Measurements from ENCODE around the gene PRR11.
"Not testable (repeated sequence)": the region's sequence is repeated elsewhere in the genome, so short reads cannot be mapped to it uniquely, and the experiment has no call there.

Gene PRR11

DNA sequence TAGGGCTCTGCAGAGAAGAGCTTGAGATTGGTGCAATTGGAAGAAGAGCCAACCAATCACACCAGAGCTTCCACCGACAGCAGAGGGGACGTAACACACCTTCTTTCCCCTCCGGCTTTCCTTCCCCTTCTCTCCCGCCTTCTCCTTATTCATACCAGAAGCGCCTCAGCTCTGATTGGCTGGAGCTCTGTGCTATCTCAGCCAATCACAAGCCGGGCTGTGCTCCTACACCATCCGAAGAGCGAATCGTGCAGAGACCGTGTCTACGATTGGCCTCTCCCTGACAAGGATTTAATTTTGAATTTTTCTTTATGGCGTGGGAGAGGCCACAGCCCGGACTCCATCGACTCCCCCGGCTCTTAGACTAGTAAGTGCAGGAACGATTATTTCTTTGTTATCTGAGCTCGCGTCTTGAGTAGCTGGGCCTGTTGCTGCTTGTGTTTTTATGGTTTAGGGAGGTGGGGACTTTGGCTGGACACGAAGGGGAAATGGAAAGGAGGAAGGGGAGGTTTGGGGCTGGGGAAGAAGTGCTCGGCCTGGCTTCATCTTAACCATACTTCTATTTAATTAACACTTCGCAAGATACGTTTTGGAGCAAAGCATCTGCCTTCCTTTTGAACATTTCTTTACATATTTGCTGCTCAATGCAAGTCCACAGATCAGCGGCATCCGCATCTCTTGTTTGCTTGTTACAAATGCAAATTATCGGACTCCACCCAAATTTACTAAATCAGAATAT lies at the start of gene PRR11:
TSS of gene PRR11 (plus strand) at position 308 of the 739 bp plus-strand sequence. CDS start 14,007 bp downstream, outside the sequence.
- DNase-seq (ENCODE audit: low spot score) (no peak), FAIRE-seq (peak; percentile 97)

DNA sequence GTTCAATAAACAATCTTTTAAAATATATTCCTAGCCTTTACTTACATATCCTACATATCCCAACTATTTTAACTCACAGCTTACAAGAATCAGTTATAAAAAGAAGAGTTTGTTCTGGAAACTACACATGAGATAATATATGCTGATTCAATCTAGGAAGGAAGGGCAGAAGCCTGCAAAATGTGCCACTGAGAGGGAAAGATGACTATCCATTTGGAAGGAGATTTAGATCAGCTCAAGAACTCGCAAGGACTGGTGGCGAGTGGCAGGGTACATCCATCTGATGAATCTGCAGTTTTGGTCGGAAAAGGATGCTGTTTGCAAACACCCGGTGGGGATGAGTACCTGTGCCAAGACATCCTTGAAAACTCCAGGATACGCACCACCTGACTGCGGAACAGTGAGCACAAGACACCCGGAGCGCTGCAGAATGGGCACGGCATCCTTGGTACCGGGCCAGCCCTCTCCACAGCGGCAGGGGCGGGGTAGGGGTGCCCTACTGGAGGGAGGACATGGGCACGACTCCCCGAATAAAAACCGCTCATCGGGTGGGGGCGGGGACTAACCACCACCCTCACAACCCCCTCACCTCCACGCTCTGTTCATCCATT lies 49.6 kb upstream of the PRR11 start:
- FAIRE-seq: no peak

DNA sequence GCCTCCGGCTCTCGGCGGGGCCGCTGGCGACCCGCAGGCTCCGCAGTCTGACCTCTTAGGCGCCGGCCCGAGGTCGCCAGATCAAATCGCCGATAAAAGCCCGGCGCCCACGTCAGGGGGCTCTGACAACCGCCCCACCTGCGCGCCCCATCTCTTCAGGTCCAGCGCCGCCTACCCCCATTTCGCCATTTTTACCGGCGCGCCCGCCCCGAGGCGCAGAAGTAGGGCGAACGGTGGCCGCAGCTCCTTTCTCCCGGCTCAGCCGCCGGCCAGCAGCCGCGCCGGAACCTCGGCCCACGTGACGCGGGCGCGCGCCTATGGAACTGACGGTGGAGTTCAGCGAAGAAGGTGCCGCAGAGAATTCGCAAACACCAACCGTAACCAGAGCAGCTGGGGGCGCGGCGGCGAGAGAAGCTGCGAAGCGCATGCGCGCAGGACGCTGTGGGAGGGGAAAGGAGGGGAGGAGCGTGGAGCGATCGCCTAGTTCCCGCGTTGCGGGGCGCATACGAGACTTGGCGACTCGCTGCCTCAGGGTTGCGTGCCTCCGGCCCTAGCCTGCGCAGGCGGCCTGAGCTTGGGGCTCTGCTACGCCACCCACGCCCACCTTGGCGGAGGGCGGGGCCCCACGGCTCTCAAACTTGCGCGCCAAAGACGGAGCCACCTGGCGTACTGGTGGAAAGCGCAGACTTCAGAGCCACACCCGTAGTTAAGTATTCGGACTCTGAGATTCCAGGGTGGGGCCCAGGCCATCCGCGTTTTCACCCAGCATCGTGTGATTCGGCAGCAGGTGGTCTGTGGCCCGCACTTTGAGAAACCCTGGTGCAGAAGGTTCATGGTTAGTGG lies 48.9 kb upstream of the PRR11 start, which contains the start of gene TRIM37:
TSS of gene TRIM37 (minus strand) at position 418 of the 843 bp plus-strand sequence. CDS start 419 bp downstream, outside the sequence.
- FAIRE-seq (peak; percentile 67), DNase-seq (ENCODE audit: low spot score) (peak; percentile 96)

More for the DNA sequence above, 49.6 kb upstream of the PRR11 start:
- peak; percentile 27 for DNase-seq (ENCODE audit: low spot score)

DNA sequence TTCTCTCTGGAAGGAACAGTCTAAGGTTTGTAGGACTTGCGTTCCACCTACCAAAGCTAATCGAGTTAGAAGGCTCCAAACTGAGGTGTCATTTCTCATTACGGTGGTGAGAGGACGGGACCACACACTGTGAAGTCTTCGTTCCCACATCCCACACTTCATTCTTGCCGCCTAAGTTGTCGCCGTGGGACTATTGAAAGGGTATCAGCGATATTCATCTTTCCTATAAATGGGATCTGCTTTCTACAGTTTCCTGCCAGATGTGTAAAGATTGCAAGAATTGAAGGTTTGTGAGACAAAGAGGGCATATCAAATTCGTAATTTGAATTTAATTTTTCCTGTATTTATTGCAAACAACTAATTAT lies 48.3 kb upstream of the PRR11 start:
- FAIRE-seq: no peak
- DNase-seq (ENCODE audit: low spot score): no peak

DNA sequence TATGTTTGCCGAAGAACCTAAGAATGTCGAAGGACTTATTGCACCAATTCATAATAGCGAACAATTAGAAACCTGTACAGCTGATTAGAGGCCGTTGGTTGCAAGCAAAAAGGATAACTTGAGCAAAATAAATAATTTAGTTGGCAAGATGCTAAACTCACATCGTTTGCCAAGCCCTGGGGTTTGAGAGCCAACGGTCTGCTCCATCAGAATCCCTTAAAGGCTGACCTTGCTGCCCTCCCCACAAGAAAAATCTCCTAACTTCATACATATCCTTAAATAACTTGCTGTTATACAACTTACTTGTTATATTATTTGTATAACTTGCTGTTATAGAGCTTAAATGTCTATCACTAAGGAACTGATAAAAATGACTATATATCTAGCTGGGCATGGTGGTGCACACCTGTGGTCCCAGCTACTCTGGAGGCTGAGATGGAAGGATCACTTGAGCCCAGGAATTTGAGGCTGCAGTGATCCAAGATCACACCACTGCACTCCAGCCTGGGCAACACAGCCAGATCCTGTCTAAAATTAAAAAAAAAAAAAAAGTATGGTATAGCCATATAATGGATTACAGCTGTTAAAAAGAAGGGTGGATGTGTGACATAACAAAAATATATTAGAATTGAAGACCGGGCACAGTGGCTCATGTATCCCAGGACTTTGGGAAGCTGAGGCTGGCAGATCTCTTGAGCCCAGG lies 47.0 kb upstream of the PRR11 start:
- DNase-seq (ENCODE audit: low spot score): no peak

DNA sequence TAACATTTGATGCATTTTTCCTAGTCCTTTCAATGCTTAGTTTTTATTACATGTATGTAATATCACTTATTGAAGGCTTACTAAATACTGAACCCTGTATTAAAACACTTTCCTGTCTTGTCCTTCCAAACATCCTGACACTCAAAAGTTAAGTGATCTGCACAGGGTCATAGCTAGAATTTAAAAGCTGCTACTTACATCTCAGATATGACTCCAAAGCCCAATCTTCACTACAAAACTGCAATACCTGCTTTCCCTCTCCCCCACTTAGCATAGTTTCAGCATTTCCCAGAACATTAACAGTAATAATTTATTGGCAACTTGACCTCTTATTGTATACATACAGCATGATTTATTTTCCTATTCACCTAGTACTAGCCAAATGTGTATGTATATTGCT lies 44.6 kb upstream of the PRR11 start:
- DNase-seq (ENCODE audit: low spot score) (no peak), FAIRE-seq (no peak)

More for the DNA sequence above, 47.0 kb upstream of the PRR11 start:
- FAIRE-seq: no peak

DNA sequence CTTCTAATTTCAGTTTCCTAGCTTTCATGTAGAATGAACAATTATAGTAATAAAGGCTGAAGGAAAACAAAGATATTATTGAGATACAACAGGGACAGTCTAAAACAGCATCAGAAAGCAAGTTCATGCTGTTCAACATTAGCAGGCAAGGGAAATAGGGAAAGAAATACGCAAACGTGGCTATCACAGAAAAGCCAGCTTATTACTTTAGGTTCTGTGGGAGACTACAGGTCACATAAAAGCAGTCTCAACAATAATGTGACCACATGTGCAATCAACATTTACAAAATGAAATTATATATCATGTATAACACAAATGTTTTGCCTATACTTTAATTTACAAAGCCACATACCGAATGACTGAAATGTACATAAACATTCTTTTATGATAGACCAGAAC lies 44.0 kb upstream of the PRR11 start:
- FAIRE-seq (no peak), DNase-seq (ENCODE audit: low spot score) (no peak)

DNA sequence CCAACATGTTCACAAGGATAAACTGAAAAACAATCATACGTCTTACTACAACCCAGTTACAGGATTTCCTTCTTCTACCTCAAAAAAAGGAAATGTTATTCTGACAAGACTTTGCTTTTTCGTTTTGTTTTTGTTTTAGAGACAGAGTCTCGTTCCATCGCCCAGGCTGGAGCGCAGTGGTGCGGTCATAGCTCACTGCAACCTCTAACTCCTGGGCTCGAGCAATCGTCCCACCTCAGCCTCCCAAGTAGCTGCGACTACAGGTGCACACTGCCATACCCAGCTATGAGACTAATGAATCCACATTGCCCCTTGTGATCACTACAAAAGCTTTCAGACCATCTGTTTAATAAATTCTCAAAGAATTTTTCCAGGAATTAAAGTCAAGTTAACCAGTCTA lies 40.1 kb upstream of the PRR11 start:
- no peak for DNase-seq (ENCODE audit: low spot score)
- FAIRE-seq: no peak

DNA sequence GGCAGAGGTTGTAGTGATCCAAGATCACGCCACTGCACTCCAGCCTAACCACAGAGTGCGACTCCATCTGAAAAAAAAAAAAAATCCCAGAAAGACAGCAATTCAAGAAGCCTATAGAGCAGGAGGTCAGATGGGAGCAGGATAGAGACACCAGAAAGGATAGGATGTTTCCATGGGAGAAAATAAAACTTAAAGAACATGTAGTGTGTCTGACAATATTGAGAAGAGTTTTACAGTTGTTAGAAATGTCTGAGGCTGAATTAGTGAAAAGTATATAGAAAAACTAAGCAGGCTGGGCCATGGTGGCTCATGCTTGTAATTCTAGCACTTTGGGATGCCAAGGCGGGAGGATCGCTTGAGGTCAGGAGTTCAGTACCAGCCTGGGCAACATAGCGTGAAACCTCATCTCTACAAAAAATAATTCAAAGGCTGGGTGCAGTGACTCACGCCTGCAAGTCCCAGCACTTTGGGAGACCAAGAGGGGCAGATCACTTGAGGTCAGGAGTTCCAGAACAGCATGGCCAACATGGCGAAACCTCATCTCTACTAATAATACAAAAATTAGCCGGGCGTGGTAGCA lies 33.6 kb upstream of the PRR11 start:
- FAIRE-seq (peak; percentile 97), DNase-seq (ENCODE audit: low spot score) (peak; percentile 94)

DNA sequence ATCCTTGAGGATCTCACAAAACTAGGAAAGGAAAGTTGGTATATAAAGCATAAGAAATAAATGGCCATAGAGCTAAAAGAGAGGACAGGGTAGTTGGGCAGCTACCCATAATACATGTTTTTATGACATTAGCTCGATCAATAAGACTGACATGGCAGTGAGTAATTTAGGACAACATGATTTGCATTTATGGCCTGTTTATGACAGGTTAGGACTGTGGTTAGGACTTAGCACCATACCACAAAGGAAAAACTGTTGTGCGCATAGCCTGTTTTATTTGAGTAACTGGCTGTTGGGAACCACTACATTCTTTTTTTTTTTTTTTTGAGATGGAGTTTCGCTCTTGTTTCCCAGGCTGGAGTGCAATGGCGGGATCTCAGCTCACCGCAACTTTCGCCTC lies 30.9 kb upstream of the PRR11 start:
- FAIRE-seq (no peak), DNase-seq (ENCODE audit: low spot score) (no peak)

DNA sequence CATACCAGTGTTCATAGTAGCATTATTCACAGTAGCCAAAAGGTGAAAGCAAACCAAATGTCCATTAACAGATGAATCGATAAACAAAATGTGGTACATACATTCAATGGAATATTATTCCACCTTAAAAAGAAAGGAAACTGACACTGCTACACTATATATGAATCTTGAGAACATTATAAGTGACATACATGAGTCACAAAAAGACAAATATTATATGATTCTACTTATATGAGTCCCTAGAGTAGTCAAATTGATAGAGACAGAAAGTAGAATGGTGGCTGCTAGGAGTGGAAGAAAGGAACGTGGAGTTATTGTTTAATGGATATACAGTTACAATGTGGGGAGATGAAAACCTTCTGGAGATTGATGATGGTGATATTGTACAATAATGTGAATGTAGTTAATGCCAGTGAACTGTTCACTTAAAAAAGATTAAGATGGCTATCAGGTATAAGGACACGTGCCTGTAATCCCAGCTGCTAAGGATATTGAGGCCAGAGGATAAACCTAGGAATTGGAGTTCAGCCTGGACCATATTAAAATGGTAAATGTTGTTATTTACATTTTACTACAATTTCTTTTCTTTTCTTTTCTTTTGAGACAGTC lies 28.6 kb upstream of the PRR11 start:
- no peak for DNase-seq (ENCODE audit: low spot score)
- no peak for FAIRE-seq

DNA sequence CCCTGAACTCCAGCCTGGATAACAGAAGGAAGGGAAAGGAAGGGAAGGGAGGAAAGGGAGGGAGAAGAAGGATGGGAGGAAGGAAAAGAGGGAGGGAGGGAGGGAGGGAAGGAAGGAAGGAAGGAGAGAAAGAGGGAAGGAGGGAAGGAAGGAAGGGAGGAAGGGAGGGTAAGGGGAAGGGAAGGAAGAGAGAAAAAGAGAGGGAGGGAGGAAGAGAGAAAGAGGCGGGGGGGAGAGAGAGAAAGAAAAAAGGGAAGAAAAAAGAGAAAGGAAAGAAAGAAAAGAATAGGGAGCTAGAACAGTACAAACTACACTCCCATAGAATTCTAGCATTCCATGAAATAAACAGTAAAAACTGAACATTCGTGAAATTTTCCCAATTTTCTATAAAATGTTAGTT lies 25.7 kb upstream of the PRR11 start:
- FAIRE-seq: no peak

DNA sequence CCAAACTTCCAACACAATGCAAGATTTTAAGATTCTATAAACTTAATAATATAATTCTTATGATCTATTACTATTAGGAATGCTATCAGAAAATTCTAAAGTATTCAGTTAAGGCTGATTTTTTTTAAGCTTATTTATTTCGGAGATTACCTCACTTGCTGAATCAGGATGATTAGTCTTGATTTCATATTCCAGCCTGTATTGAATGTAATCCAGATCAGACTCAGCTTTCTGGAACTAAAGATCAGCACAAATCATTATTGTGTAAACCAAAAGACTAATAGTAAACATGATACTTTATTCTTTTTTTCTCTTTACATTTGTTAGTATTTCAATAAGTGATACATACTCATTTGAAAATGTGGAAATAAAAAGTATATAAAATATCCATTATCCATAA lies 24.4 kb upstream of the PRR11 start:
- no peak for DNase-seq (ENCODE audit: low spot score)
- FAIRE-seq: no peak

More for the DNA sequence above, 25.7 kb upstream of the PRR11 start:
- DNase-seq (ENCODE audit: low spot score): no peak

DNA sequence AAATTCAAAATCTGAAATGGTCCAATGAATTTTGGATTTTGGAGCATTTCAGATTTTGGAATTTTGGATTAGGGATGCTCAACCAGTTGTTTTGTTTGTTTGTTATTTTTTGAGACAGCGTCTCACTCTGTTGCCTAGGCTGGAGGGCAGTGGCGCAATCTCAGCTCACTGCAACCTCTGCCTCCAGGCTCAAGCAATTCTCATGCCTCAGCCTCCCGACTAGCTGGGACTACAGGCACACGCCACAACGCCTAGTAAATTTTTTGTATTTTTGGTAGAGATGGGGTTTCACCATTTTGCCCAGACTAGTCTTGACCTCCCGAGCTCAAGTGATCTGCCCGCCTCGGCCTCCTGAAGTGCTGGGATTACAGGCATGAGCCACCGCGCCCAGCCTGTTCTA lies 17.2 kb upstream of the PRR11 start:
- DNase-seq (ENCODE audit: low spot score); FAIRE-seq: not testable (repeated sequence)

DNA sequence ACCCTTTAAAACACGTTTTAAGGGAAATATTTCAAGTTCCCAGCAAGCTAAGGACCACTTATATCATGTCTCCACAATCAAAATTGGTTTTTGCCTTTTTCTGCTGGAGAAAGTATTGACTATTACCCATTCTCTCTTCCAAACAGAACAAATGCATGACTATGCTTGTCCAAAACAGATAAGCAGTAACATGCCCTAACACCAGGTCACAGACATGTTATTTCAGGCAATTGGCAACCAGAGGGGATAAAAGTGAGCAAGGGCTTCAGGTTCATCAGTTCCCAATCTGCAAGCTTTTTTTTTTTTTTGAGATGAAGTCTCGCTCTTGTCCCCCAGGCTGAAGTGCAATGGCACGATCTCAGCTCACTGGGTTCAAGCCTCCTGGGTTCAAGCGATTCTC lies 15.6 kb upstream of the PRR11 start:
- DNase-seq (ENCODE audit: low spot score): no peak
- FAIRE-seq: no peak

DNA sequence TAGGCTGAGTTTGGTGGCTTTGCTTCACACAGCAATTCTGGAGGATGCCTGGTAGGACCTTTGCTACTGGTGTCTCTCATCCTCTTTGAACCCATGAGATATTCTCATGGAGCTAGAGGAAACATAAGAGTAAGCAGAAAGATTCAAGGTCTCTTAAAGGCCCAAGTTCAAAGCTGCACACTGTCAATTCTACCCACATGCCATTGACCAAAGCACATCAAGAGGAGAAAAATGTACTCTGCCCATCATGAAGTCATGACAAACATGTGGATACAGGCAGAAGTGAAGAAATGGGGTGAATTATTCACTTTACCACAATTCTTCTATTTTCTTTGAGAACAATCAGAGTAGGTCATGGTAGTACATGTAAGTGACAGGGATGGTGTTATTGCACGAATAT lies 13.7 kb upstream of the PRR11 start:
- no peak for DNase-seq (ENCODE audit: low spot score)
- no peak for FAIRE-seq

DNA sequence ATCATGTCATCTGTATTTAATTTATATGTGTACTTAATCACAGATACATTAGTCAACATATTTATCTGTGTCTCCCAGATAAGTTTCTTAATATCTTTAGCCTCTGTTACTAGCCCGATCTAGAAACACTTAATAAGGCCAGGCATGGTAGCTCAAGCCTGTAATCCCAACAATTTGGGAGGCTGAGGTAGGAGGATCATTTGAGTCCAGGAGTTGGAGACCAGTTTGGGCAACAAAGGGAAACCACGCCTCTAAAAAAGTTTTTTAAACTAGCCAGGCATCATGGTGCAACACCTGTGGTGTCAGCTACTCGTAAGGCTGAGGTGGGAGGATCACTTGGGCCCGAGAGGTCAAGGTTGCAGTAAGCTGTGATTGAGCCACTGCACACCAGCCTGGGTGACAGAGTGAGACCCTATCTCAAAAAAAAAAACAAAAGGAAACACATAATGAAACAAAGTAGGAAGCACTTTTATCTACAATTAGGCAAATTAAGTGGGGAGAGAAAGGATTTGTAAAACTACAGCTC lies 9.9 kb upstream of the PRR11 start:
- FAIRE-seq: no peak
- no peak for DNase-seq (ENCODE audit: low spot score)

DNA sequence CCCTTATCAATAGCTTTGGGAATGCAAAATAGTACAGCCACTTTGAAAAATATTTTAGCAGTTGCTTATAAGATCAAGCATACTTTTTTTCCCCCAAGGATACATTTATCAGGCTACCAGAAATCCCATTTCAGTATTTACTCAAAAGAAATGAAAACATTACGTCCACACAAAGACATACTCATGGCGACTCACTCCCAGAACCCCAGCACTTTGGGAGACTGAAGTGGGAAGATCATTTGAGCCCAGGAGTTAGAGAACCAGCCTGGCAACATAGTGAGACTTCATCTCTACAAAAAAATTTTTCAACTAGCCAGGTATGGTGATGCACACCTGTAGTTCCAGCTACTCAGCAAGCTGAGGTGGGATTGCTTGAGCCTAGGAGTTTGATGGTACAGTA lies 6.5 kb upstream of the PRR11 start:
- DNase-seq (ENCODE audit: low spot score): peak; percentile 39
- peak; percentile 41 for FAIRE-seq

DNA sequence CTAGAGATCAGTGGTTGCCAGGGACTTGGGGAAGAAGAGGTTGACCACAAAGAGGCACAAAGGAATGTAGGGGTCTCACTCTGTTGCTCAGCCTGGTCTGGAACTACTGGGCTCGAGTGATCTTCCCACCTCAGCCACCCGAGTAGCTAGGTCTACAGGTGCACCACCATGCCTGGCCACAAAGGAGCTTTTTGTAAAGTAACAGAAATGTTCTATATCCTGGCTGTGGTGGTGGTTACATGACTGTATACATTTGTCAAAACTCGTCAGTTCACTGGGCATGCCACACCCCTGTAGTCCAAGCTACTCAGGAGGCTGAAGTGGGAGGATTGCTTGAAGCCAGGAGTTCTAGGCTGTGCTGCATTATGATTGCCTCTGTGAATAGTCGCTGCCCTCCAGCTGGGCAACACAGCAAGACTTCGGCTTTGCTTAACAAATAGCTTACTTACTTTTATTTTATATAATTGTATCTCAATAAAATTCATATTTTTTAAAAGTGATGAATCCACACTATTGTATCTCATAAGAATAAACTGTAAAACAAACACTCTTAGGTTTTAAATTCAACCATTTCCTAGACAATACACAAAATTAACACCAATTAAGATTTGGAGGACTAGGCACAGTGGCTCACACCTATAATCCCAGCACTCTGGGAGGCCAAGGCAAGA lies 5.6 kb upstream of the PRR11 start:
- FAIRE-seq (no peak), DNase-seq (ENCODE audit: low spot score) (peak; percentile 33)

DNA sequence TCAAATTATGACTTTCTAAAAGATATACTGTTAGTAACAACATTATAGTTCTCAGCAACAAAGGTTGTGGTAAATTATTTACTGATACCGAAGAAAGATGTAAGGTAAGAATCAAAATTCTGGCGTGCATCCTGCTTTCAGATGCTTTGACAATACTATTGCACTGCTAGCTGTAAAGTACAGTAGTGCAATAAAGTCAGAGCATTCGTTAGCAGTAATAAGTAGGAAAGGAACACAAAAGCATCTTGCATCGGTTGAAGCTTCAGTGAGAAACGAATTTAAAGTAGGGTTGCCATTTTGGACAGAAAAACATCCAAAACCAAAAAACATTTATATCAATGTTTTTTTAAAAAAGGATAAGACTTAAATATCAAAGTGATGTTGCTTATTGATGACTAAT lies 4.5 kb upstream of the PRR11 start:
- FAIRE-seq: no peak
- DNase-seq (ENCODE audit: low spot score): no peak
